Transverse colon (tissue), 4 donors: ENCODE results near the gene ST7L. TPM values are rescaled to one million over a fixed set of nuclear protein-coding genes. Genes with fewer than 3 reads are reported as not detected.

Experiments used
- DNase-seq: peaks from one replicate; pipeline ENCODE4 v3.0.0-alpha.2; 2019
- H3K27ac ChIP-seq, 4 donors: fragments of 200-600 bp; sonication (generic); 2 replicates each; pipeline ENCODE4 v1.5.1; 2016 to 2018; ENCODE audit warnings: inconsistent platforms in 4 of 4
- H3K27me3 ChIP-seq: fragments of 200-600 bp; sonication (generic); 2 replicates; pipeline ENCODE4 v1.5.1; 2017; ENCODE audit warnings: inconsistent platforms
- H3K36me3 ChIP-seq, 4 donors: fragments of 200-600 bp; sonication (generic); 2 replicates each; pipeline ENCODE4 v1.5.1; 2017 to 2019; ENCODE audit warnings: inconsistent platforms in 4 of 4
- H3K4me1 ChIP-seq, 4 donors: fragments of 200-600 bp; sonication (generic); 2 replicates each; pipeline ENCODE4 v1.5.1; 2017 to 2020; ENCODE audit warnings: inconsistent platforms in 4 of 4
- H3K4me3 ChIP-seq, 4 donors: fragments of 200-600 bp; sonication (generic); 1 replicate in 1 of 4; 2 replicates in 3 of 4; pipeline versions ENCODE4 v1.5.1 to v1.6.1; 2017 to 2019; ENCODE audit warnings: inconsistent platforms in 4 of 4
- H3K9me3 ChIP-seq, 2 donors: fragments of 200-600 bp; sonication (generic); 2 replicates each; pipeline ENCODE4 v1.5.1; 2017 to 2019; ENCODE audit warnings: inconsistent platforms in 2 of 2
- EP300 ChIP-seq: sonication (generic); formaldehyde crosslinking; IDR thresholded peaks from one replicate; pipeline ENCODE4 v1.6.1; 2017; ENCODE audit warnings: antibody characterized with exemption, low read depth
- POLR2A ChIP-seq: fragments of 450-650 bp; IDR thresholded peaks from one replicate; pipeline ENCODE4 v1.6.1; 2016; ENCODE audit warnings: antibody characterized with exemption, mild to moderate bottlenecking, moderate library complexity
- POLR2AphosphoS5 ChIP-seq, 3 donors: sonication (generic); formaldehyde crosslinking; IDR thresholded peaks; one replicate each; pipeline ENCODE4 v1.6.1; 2016; ENCODE audit warnings: antibody characterized with exemption in 3 of 3
- WGBS, 2 donors: methylation state at CpG; one replicate each; pipeline ENCODE4 v1.1.5; 2018; ENCODE audit warnings: low coverage in 1 of 2; 5-methylcytosine and 5-hydroxymethylcytosine counted together
- in situ Hi-C, 4 donors: fragments of 200-750 bp; cut with MboI; loops; one replicate each; pipeline versions ENCODE4 v1.15.0 to v1.15.1; 2017; ENCODE audit warnings: low sequenced_read_pairs in 3 of 4, low pct_ligation_motif_present in 1 of 4, low pct_unique_long_range_greater_than_20kb in 1 of 4
- intact Hi-C: fragments of 100-400 bp; cut with DNase I; formaldehyde crosslinking; loops from one replicate; pipeline ENCODE4 v1.15.1; 2023; ENCODE audit warnings: low total_unique reads
- total RNA-seq, 4 donors: library from RNA; depleted of rRNA; stranded (reverse); fragments of >200 nt; gene quantifications; one replicate each; pipeline ENCODE4 v1.1.0, GENCODE V29; 2016
- TF ChIP-seq, protein P1 (sequence below), 5 experiments: fragments of 200-600 bp in 3 of 5; fragments of 450-650 bp in 2 of 5; sonication (generic) in 3 of 5; IDR thresholded peaks; 1 replicate in 2 of 5; 2 replicates in 3 of 5; pipeline ENCODE4 v1.5.1; 2016 to 2017; ENCODE audit warnings: antibody characterized with exemption in 5 of 5, inconsistent platforms in 3 of 5, mild to moderate bottlenecking in 2 of 5, moderate library complexity in 1 of 5

Gene ST7L
- total RNA-seq, 4 donors from 2014 or later: 7.0 to 37.4 (median 24.9) TPM

DNA sequence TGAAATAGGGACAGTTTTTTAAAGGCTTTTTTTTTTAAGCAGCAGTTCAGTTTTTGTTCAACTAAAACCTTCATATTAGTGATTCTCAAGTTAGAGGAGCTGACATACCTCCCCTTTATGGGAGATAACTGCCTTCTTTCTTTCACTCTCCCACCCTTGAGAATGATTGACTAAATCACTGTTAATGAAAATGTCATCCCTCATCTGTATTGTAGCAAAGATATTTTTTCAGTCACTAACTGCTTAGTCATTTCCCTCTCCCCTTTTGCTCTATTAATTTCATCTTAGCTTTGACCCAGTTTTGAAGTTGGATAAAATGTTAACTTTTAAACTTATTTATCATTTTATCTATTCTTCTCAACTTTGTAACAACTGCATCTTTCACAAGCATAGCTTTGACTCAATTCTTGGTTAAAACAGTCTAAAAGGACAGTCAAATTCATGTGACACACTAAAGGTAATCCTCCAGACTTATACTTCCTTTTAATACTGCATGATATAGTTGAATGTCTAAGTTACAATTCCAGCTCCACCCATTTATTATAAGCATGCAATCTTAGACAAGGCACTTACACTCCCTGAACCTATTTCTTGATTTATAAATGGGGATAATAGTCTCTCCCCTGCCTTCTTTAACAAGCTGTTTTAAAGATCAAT lies 17.8 kb upstream of the ST7L start:
- Histone ChIP-seq H3K36me3 (no peaks in the 10 kb centered on the region), H3K4me1 (peaks cover 21 to 67% (median 38%) of the 10 kb centered on the region in 4 donors), H3K4me3 (no peak overlapping the region), H3K9me3 (no peaks in the 10 kb centered on the region), H3K27ac (peak overlapping the region; percentile 35 to 58 (median 43)), H3K27me3 (no peaks in the 10 kb centered on the region)
- in situ Hi-C loops: no loop called here
- no peak for DNase-seq
- no peak for TF ChIP-seq POLR2A
- no peak for TF ChIP-seq POLR2AphosphoS5 (IDR thresholded peaks at IDR 0.05)
- intact Hi-C loops: no loop called here

DNA sequence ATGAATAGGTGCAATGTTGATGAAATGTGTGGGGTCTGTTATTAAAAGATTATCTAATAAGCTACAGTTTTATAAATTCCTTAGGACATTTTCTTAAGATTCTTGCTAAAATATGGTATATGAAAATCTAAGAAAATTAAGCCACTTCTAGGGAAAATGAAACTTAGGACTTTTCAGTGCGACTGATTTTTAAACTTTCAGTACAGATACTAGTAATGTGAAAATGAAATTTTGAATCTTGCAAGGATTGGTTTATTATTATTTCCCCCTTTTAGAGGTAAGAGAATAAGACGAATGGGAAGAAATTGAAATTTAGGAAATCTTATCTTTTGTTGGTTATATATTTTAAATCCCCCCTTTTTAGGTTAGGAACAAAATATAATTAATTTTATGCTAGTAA lies 17.1 kb upstream of the ST7L start:
- DNase-seq: no peak
- intact Hi-C loops (no loop called here), in situ Hi-C loops (no loop called here)
- Histone ChIP-seq H3K4me1 (peaks cover 21 to 68% (median 40%) of the 10 kb centered on the region in 4 donors), H3K4me3 (no peak overlapping the region), H3K27ac (peak overlapping the region in 2 of 4 donors; percentile 44 to 58), H3K36me3 (no peaks in the 10 kb centered on the region), H3K9me3 (no peaks in the 10 kb centered on the region), H3K27me3 (no peaks in the 10 kb centered on the region)
- TF ChIP-seq POLR2AphosphoS5 (IDR thresholded peaks at IDR 0.05) (no peak), EP300 (no peak), POLR2A (no peak)
- TF ChIP-seq, protein P1, sequence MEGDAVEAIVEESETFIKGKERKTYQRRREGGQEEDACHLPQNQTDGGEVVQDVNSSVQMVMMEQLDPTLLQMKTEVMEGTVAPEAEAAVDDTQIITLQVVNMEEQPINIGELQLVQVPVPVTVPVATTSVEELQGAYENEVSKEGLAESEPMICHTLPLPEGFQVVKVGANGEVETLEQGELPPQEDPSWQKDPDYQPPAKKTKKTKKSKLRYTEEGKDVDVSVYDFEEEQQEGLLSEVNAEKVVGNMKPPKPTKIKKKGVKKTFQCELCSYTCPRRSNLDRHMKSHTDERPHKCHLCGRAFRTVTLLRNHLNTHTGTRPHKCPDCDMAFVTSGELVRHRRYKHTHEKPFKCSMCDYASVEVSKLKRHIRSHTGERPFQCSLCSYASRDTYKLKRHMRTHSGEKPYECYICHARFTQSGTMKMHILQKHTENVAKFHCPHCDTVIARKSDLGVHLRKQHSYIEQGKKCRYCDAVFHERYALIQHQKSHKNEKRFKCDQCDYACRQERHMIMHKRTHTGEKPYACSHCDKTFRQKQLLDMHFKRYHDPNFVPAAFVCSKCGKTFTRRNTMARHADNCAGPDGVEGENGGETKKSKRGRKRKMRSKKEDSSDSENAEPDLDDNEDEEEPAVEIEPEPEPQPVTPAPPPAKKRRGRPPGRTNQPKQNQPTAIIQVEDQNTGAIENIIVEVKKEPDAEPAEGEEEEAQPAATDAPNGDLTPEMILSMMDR (IDR thresholded peaks at IDR 0.05): no peak
- 71 to 73% methylated on average over 2 of the region's 2 CpGs for WGBS, 2 donors

DNA sequence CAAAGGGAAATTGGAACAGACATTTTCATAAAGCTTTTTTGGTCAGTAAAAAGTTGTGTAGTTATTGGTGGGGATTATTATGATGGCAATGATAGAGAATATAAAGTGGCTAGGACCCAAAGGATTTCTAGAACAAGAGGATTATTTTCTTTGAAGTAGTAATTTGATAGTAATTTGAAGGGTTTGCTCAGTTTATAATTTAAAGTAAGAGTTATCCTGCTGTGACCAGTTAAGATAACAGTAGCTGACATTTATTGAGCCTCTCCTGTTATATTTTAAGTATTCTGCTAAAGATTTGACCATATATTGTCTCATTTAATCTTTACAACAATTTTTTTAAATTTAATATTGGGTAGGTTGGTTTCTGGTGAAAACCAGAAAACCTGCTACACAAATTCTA lies 15.4 kb upstream of the ST7L start:
- intact Hi-C loops: no loop called here
- Histone ChIP-seq H3K27me3 (no peaks in the 10 kb centered on the region), H3K9me3 (no peaks in the 10 kb centered on the region), H3K27ac (no peak overlapping the region), H3K4me3 (no peak overlapping the region), H3K4me1 (peaks cover 21 to 84% (median 42%) of the 10 kb centered on the region in 4 donors), H3K36me3 (no peaks in the 10 kb centered on the region)
- no peak for DNase-seq
- TF ChIP-seq, protein P1 (IDR thresholded peaks at IDR 0.05): no peak
- TF ChIP-seq EP300 (no peak), POLR2AphosphoS5 (IDR thresholded peaks at IDR 0.05) (no peak), POLR2A (no peak)
- in situ Hi-C loops: no loop called here

DNA sequence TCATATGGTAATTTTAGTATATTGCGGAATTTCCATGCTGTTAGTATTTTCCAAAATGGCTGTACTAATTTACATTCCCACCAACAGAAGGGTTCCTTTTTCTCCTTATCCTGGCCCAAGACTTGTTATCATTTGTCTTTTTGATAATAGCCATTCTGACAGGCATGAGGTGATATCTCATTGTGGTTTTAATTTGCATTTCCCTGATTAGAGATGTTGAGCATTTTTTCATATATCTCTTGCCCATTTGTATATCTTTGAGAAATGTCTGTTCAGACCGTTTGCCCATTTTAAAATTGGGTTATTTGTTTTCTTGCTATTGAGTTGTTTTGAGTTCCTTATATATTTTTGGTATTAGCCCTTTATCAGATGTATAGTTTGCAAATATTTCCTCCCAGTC lies 14.7 kb upstream of the ST7L start:
- Histone ChIP-seq H3K9me3 (no peaks in the 10 kb centered on the region), H3K27me3 (no peaks in the 10 kb centered on the region), H3K36me3 (no peaks in the 10 kb centered on the region), H3K27ac (no peak overlapping the region), H3K4me1 (peaks cover 21 to 80% (median 42%) of the 10 kb centered on the region in 4 donors), H3K4me3 (no peak overlapping the region)
- no peak for TF ChIP-seq POLR2AphosphoS5 (IDR thresholded peaks at IDR 0.05)
- TF ChIP-seq POLR2A: no peak
- no peak for TF ChIP-seq EP300
- TF ChIP-seq, protein P1 (IDR thresholded peaks at IDR 0.05): no peak
- in situ Hi-C loops (no loop called here), intact Hi-C loops (no loop called here)
- no peak for DNase-seq
- WGBS, 2 donors: 85 to 91% methylated on average over 2 of the region's 2 CpGs

DNA sequence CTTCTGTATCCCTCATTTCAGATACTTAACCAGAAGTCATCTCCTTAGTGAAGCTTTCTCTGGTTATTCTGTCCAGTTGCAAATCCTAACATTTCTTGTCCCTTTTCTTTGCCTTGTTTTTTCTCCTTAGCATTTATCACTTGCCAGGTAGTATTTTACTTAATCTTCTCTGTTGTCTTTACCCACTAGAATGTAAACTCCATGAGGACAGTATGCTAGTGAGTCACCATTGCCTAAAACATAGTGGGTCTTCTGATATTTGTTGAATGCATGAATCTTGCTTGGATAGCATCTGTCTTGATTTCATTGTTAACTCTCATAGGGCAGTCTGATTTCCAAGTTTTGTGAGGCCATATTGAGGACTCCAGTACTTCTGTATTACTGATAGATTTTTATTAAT lies 10.3 kb upstream of the ST7L start:
- Histone ChIP-seq H3K4me3 (no peak overlapping the region), H3K27ac (no peak overlapping the region), H3K4me1 (peaks cover 0 to 61% (median 18%) of the 10 kb centered on the region in 4 donors), H3K27me3 (no peaks in the 10 kb centered on the region), H3K36me3 (no peaks in the 10 kb centered on the region), H3K9me3 (no peaks in the 10 kb centered on the region)
- in situ Hi-C loops: loop anchor here in 1 of 4 donors (10.0 kb wide), 1 partner anchor 76 kb away; the partner anchor contains the start of gene RHOC
- TF ChIP-seq, protein P1 (IDR thresholded peaks at IDR 0.05): no peak
- TF ChIP-seq POLR2A (no peak), POLR2AphosphoS5 (IDR thresholded peaks at IDR 0.05) (no peak), EP300 (no peak)
- DNase-seq: no peak
- intact Hi-C loops: no loop called here
